HepG2 (cell line): Measurements from ENCODE around the gene PDGFA. TPM values are rescaled to one million over a fixed set of nuclear protein-coding genes. Genes with fewer than 3 reads are reported as not detected.

Source experiments
- ARID2 ChIP-seq: sonication (generic); formaldehyde crosslinking; IDR thresholded peaks from 2 replicates; pipeline ENCODE4 v1.8.1; 2022; ENCODE audit warnings: mild to moderate bottlenecking, missing genetic modification reagents, borderline replicate concordance
- ATM ChIP-seq: fragments of 450-650 bp; IDR thresholded peaks from 2 replicates; pipeline ENCODE4 v1.7.1; 2017; ENCODE audit warnings: mild to moderate bottlenecking, borderline replicate concordance
- CREB1 ChIP-seq, 2 experiments: fragments of 450-650 bp in 1 of 2; IDR thresholded peaks; 2 replicates each; pipeline ENCODE4 v1.6.1; 2016 to 2017; ENCODE audit warnings: control low read depth in 1 of 2, mild to moderate bottlenecking in 1 of 2, missing compliant biosample characterization in 1 of 2, missing genetic modification characterization in 1 of 2
- JUND ChIP-seq: sonication (generic); formaldehyde crosslinking; IDR thresholded peaks from 2 replicates; pipeline ENCODE4 v1.8.0; 2022; ENCODE audit warnings: mild to moderate bottlenecking, missing genetic modification reagents
- MIER2 ChIP-seq: IDR thresholded peaks from 2 replicates; pipeline ENCODE4 v1.6.1; 2016; ENCODE audit warnings: missing biosample characterization, missing genetic modification reagents
- PPARG ChIP-seq: conservative IDR thresholded peaks from 2 replicates; pipeline ENCODE4 v1.6.1; 2016; ENCODE audit warnings: missing biosample characterization, missing genetic modification reagents
- STAT5B ChIP-seq: sonication (generic); formaldehyde crosslinking; IDR thresholded peaks from 2 replicates; pipeline ENCODE4 v1.4.0; 2020; ENCODE audit warnings: missing genetic modification reagents
- ZBTB40 ChIP-seq, 2 experiments: fragments of 450-650 bp in 1 of 2; sonication (generic) in 1 of 2; formaldehyde crosslinking in 1 of 2; IDR thresholded peaks; 2 replicates each; pipeline versions ENCODE4 v1.6.1 to v1.8.0; 2016 to 2022; ENCODE audit warnings: antibody characterized with exemption in 1 of 2, mild to moderate bottlenecking in 1 of 2, missing genetic modification reagents in 1 of 2
- ZFX ChIP-seq: sonication (generic); formaldehyde crosslinking; IDR thresholded peaks from 2 replicates; pipeline ENCODE4 v1.4.0; 2020; ENCODE audit warnings: mild to moderate bottlenecking, low read depth, missing genetic modification reagents, moderate library complexity
- ZNF136 ChIP-seq: sonication (generic); formaldehyde crosslinking; IDR thresholded peaks from 2 replicates; pipeline ENCODE4 v1.8.1; 2022; ENCODE audit warnings: low read depth, mild to moderate bottlenecking, moderate library complexity, missing genetic modification reagents
- ZNF17 ChIP-seq: sonication (generic); formaldehyde crosslinking; IDR thresholded peaks from 2 replicates; pipeline ENCODE4 v1.5.0; 2020; ENCODE audit warnings: mild to moderate bottlenecking, missing genetic modification reagents
- ZNF441 ChIP-seq: sonication (generic); formaldehyde crosslinking; IDR thresholded peaks from 2 replicates; pipeline ENCODE4 v1.7.0; 2021; ENCODE audit warnings: missing genetic modification reagents, borderline replicate concordance
- ZNF558 ChIP-seq: sonication (generic); formaldehyde crosslinking; IDR thresholded peaks from 2 replicates; pipeline ENCODE4 v1.9.0; 2022; ENCODE audit warnings: mild to moderate bottlenecking, missing genetic modification reagents, borderline replicate concordance
- polyA plus RNA-seq, 8 experiments: library from polyadenylated mRNA; depleted of rRNA in 3 of 8; stranded (reverse) in 7 of 8; unstranded in 1 of 8; fragments of >200 nt; fragmentation: Illumina TruSeq in 4 of 8; extraction: Trizol in 4 of 8; gene quantifications; 2 replicates each; pipeline versions ENCODE4 v1.2.1 to v1.2.3, GENCODE V29; 2011 to 2016; ENCODE audit warnings: low read depth in 4 of 8, missing spikeins in 1 of 8, mixed read lengths in 1 of 8; ENCODE audit not compliant: insufficient read depth in 1 of 8
- total RNA-seq, 5 experiments: library from RNA; depleted of rRNA; stranded (reverse); fragments of >200 nt; fragmentation: Illumina TruSeq; extraction: Trizol; gene quantifications; 2 replicates each; pipeline ENCODE4 v1.2.3, GENCODE V29; 2016; ENCODE audit warnings: low read depth in 1 of 5
- TF ChIP-seq, protein P1 (sequence below): IDR thresholded peaks from 2 replicates; pipeline ENCODE4 v1.6.1; 2012; ENCODE audit warnings: low read depth, low read length, improper control_type of control experiment
- TF ChIP-seq, protein P2 (sequence below): sonication (generic); formaldehyde crosslinking; IDR thresholded peaks from 2 replicates; pipeline ENCODE4 v1.5.0; 2020; ENCODE audit warnings: mild to moderate bottlenecking, missing genetic modification reagents

Gene PDGFA
- total and polyA plus RNA-seq, 2 of the 13 experiments (the other 11 are each of a cell fraction or from before 2014, with no cell fraction given): 1.5 to 3.4 TPM

DNA sequence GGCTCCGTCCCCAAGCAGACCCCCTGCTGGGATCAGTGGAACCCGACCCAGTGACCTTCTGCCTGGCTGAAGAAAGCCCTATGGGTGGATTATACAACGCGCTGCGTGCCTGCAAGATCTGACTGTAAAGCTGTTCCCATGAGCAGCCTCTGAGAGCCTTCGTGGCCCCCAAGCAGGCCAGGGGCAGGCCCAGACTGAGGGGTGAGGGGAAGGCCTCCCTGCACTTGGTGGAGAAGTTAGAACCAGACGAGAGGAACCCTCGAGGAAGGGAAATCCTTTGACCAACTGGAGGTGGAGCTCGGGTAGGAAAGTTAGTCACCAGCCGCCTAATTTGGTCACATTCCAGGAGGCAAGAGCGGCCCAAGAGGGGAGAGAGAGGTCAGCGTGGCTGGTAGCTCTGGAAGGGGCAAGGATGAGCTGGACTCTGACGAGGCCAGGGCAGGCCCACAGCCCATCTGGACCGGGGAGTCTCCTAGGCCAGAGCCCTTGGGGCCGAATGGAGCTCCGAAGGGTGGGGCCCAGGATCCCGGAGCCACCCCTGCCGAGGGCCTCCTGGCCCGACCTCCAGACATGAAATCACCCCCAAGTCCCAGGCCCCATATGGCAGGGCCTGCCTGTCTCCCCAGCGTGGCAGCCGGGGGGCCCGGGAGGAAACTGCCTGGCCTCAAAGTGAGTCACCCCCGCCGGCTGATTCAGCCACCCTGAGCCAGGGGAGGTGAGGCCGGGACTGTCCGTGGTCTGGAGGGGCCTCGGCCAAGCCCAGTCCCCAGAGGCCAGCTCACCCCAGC, 23.3 kb upstream of the PDGFA start (continued):
- TF ChIP-seq ZBTB40 (IDR thresholded peaks at IDR 0.05): no peak
- 0 out of 2 replicates have a peak, but pooled peaks have one; percentile 7 for TF ChIP-seq ZBTB40 (CRISPR knock-in tag; IDR thresholded peaks at IDR 0.05)
- TF ChIP-seq STAT5B: no peak
- TF ChIP-seq ZNF441 (CRISPR knock-in tag): no peak
- no peak for TF ChIP-seq MIER2 (CRISPR knock-in tag)
- TF ChIP-seq ZFX: peak; percentile 69
- no peak for TF ChIP-seq ZNF136 (CRISPR knock-in tag)
- TF ChIP-seq ARID2 (CRISPR knock-in tag): no peak
- no peak for TF ChIP-seq ATM
- TF ChIP-seq, protein P1, sequence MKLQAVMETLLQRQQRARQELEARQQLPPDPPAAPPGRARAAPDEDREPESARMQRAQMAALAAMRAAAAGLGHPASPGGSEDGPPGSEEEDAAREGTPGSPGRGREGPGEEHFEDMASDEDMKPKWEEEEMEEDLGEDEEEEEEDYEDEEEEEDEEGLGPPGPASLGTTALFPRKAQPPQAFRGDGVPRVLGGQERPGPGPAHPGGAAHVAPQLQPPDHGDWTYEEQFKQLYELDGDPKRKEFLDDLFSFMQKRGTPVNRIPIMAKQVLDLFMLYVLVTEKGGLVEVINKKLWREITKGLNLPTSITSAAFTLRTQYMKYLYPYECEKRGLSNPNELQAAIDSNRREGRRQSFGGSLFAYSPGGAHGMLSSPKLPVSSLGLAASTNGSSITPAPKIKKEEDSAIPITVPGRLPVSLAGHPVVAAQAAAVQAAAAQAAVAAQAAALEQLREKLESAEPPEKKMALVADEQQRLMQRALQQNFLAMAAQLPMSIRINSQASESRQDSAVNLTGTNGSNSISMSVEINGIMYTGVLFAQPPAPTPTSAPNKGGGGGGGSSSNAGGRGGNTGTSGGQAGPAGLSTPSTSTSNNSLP: no peak
- no peak for TF ChIP-seq ZNF17 (CRISPR knock-in tag)
- no peak for TF ChIP-seq ZNF558 (CRISPR knock-in tag)
- TF ChIP-seq CREB1 (IDR thresholded peaks at IDR 0.05): no peak
- TF ChIP-seq CREB1 (CRISPR knock-in tag; IDR thresholded peaks at IDR 0.05): no peak
- TF ChIP-seq JUND (CRISPR knock-in tag): no peak
- TF ChIP-seq, protein P2, sequence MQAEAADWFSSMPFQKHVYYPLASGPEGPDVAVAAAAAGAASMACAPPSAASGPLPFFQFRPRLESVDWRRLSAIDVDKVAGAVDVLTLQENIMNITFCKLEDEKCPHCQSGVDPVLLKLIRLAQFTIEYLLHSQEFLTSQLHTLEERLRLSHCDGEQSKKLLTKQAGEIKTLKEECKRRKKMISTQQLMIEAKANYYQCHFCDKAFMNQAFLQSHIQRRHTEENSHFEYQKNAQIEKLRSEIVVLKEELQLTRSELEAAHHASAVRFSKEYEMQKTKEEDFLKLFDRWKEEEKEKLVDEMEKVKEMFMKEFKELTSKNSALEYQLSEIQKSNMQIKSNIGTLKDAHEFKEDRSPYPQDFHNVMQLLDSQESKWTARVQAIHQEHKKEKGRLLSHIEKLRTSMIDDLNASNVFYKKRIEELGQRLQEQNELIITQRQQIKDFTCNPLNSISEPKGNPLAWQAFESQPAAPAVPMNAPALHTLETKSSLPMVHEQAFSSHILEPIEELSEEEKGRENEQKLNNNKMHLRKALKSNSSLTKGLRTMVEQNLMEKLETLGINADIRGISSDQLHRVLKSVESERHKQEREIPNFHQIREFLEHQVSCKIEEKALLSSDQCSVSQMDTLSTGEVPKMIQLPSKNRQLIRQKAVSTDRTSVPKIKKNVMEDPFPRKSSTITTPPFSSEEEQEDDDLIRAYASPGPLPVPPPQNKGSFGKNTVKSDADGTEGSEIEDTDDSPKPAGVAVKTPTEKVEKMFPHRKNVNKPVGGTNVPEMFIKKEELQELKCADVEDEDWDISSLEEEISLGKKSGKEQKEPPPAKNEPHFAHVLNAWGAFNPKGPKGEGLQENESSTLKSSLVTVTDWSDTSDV: 0 out of 2 replicates have a peak, but pooled peaks have one; percentile 52
- TF ChIP-seq PPARG: no peak
